Measurements from ENCODE around the gene ATP6AP1.
"Not testable (repeated sequence)": the region's sequence is repeated elsewhere in the genome, so short reads cannot be mapped to it uniquely, and the experiment has no call there.

Gene ATP6AP1

DNA sequence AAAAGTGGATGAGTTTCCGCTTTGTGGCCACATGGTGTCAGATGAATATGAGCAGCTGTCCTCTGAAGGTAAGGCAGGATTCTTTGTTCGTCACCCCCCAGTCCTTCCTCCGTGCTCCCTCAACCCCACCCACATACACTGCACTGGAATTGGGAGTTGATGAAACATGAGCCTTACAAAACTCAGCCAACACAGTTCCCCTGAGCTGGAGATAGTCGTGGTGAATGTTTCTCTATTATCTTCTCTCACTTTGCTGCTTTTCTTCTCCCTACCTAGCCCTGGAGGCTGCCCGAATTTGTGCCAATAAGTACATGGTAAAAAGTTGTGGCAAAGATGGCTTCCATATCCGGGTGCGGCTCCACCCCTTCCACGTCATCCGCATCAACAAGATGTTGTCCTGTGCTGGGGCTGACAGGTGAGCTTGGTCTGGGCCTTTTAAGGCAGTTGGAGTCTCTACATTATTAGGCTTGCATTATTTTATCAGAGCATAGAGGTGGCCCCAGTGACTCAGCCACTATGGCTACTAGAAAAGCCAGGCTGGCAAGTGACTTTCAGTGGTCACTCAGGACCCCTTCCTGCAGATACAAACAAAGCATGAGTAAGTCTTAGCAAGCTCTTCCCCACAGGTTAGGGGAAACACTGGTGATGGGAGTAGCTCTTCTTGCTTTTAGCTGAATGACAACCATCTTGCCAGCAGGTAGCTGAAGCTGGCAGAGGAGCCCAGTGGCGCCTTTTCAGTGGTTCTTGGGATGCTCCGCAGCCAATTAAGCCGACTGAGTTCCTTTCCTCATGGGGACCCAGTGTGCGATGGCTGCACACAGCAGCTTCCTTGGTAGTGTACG, 28.7 kb upstream of the ATP6AP1 start:
- DNase-seq: no peak

GRCh38 chrX:154400369-154400817, 28.1 kb upstream of the ATP6AP1 start:
- DNase-seq: not testable (repeated sequence)

GRCh38 chrX:154401045-154401799, 27.3 kb upstream of the ATP6AP1 start:
- DNase-seq: no peak

GRCh38 chrX:154401918-154402621, 26.4 kb upstream of the ATP6AP1 start:
- no peak for DNase-seq

GRCh38 chrX:154402622-154403127, 25.8 kb upstream of the ATP6AP1 start:
- DNase-seq: no peak

GRCh38 chrX:154403192-154403591, 25.3 kb upstream of the ATP6AP1 start:
- DNase-seq: no peak

GRCh38 chrX:154403858-154404257, 24.6 kb upstream of the ATP6AP1 start:
- no peak for DNase-seq

GRCh38 chrX:154404625-154405192, 23.8 kb upstream of the ATP6AP1 start:
- no peak for DNase-seq

GRCh38 chrX:154408659-154409221, 19.7 kb upstream of the ATP6AP1 start:
- no peak for DNase-seq

- DNase-seq: no peak
Observed at GRCh38 chrX:154409222-154409871, 19.1 kb upstream of the ATP6AP1 start, which contains the start of gene DNASE1L1. Gene DNASE1L1 (minus strand): TSS chrX:154409254. CDS start chrX:154405568, 3,686 bp downstream.

DNA sequence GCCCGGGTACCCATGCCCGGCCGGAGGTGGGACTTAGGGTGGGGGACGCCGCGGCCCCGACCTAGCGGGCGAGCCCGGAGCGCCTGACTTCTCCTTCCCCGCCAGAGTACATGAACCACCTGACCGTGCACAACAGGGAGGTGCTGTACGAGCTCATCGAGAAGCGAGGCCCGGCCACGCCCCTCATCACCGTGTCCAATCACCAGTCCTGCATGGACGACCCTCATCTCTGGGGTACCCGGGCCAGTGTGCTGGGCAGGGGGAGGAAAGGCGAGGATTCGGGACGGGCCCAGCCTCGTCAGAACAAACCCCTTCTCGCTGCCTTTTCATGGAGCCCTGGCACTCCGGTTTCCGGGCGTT, 16.5 kb upstream of the ATP6AP1 start:
- peak; percentile 42 for DNase-seq

GRCh38 chrX:154412468-154412867, 16.0 kb upstream of the ATP6AP1 start:
- no peak for DNase-seq

DNA sequence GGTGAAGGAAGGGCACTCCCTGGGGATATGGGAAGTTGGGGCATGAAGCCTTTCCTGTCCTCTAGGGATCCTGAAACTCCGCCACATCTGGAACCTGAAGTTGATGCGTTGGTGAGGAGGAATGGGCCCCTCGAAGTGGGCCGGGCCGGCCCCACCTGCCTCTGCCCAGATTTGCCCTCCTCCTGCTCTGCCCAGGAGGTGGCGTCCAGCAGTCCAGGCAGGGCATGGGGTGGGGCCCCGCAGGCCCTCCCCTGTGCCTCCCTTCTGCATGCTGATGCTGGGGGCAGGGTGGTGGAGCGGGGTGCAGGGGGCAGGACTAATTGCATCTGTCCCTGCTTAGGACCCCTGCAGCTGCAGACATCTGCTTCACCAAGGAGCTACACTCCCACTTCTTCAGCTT, 15.3 kb upstream of the ATP6AP1 start:
- DNase-seq: no peak

DNA sequence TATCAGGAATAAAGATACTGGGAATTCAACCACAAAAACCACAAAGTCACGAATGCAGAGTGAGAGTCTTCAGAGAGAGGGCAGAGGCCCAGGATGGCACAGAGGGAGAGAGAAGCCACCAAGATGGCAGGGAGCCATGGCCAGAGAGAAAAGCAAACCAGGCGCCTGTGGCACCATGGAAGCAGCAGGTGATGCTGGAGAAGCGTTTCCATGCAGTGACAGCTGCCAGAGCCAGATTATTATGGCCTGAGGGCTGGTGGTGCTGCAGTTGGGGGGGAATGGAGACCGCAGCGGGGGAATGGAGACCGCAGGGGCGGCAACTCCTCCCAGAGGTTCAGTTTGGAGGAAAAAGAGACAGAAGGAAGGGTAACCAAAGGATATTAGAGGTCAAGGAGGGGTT, 11.3 kb upstream of the ATP6AP1 start:
- DNase-seq: no peak

GRCh38 chrX:154419189-154419588, 9.3 kb upstream of the ATP6AP1 start:
- no peak for DNase-seq

- DNase-seq: no peak
Observed at GRCh38 chrX:154419688-154420401, 8.6 kb upstream of the ATP6AP1 start.

DNA sequence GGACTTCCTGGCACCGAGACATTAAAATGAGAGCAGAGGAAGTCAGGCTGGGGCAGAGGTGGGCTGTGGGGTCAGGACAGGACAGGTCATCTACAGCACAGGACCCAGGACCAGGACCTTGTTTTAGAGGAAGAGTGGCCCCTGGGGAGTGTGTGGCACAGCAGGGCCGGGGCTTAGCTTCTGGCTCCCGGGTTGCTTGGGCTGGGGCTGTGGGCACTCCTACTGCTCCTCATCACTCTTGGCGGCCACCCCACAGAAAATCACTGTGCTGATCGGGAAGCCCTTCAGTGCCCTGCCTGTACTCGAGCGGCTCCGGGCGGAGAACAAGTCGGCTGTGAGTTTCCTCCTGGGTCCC, 8.1 kb upstream of the ATP6AP1 start:
- DNase-seq: no peak

- DNase-seq: no peak
Observed at GRCh38 chrX:154426916-154427770, 1.3 kb upstream of the ATP6AP1 start.

DNA sequence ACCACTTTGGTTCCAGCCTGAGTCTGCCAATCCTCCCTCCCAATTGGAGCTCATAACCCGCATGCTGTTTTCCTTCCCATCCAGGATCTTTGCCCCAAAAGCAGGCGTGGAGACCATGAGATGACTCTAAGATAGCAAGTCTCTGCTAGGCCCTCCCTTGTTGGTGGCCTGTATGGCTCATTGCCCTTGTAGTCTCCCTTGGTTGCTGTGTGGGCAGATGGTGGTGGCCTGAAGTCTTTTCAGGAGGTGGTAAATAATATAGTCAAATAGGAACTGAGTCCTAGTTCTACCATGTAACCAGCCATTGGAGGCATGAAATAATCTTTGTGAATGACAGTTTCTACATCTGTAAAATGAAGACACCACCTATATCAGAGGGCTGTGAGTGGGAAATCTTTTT, 1.2 kb downstream of the ATP6AP1 start:
- DNase-seq: no peak

- DNase-seq: no peak
Observed at GRCh38 chrX:154430479-154430878, 2.0 kb downstream of the ATP6AP1 start.

Measured in NCI-H774 (cell line).